Measurements from ENCODE around the gene FUT2.
A peak's percentile ranks its signal among the peaks of the same experiment; 100 is the strongest.

The FUT2 gene

GRCh38 chr19:48720613-48721296 lies 25.0 kb downstream of the FUT2 start:
- peak; percentile 98 for DNase-seq (ENCODE audit: low spot score)
- TF ChIP-seq, protein P1, sequence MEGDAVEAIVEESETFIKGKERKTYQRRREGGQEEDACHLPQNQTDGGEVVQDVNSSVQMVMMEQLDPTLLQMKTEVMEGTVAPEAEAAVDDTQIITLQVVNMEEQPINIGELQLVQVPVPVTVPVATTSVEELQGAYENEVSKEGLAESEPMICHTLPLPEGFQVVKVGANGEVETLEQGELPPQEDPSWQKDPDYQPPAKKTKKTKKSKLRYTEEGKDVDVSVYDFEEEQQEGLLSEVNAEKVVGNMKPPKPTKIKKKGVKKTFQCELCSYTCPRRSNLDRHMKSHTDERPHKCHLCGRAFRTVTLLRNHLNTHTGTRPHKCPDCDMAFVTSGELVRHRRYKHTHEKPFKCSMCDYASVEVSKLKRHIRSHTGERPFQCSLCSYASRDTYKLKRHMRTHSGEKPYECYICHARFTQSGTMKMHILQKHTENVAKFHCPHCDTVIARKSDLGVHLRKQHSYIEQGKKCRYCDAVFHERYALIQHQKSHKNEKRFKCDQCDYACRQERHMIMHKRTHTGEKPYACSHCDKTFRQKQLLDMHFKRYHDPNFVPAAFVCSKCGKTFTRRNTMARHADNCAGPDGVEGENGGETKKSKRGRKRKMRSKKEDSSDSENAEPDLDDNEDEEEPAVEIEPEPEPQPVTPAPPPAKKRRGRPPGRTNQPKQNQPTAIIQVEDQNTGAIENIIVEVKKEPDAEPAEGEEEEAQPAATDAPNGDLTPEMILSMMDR (IDR thresholded peaks at IDR 0.05; ENCODE audit: extremely low read depth, missing control alignments) = no peak

- TF ChIP-seq, protein P1 (IDR thresholded peaks at IDR 0.05; ENCODE audit: extremely low read depth, missing control alignments) = no peak
Observed at GRCh38 chr19:48722196-48722708, 26.5 kb downstream of the FUT2 start.

DNA sequence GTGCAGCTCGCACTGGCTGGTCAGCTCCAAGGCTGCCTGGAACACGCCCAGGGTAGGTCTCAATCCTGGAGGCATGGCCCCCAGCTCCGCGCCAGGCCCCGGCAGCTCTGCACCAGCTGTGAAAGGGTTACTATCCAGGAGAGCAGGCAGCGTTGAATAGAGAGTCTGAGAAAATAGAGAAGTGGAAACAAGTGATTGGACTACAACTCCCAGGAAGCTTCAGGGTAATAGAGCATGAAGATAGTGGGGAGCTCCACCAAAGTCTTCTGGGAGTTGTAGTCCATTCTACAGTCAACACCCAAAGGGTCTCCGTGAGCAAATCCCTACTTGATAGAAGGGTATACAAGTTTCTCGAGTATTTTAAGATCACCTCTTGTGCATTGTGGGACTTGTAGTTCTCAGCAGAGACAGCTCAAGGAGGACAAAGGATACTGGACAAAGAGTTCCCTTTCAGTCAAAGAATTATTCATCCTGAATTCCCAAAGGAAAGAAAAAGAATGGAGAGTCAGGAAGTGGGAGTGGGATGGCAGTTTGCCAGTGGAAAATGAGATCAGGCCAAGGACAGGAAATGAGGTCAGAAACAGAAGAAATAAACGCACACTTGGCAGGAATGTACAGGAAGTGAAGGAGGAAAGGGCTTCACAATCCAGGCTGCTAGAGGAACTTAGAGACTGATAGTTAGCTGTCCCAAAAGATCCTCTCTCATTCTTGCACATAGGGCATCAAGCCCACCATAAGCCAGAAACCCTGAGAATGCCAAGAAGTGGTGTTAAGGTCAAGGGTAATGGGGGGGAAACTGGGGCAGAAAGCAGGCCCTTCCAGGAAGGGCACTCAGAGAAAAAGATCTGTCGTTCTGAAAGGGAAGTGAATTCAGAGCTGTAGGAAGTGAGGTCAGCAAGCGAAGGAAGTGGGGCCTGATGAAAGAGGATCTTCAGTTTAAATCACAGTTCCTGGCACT lies 29.3 kb downstream of the FUT2 start:
- DNase-seq (ENCODE audit: low spot score) = peak; percentile 81
- TF ChIP-seq, protein P1 (IDR thresholded peaks at IDR 0.05; ENCODE audit: extremely low read depth, missing control alignments) = no peak

More at GRCh38 chr19:48722196-48722708, 26.5 kb downstream of the FUT2 start:
- DNase-seq (ENCODE audit: low spot score) = no peak

DNA sequence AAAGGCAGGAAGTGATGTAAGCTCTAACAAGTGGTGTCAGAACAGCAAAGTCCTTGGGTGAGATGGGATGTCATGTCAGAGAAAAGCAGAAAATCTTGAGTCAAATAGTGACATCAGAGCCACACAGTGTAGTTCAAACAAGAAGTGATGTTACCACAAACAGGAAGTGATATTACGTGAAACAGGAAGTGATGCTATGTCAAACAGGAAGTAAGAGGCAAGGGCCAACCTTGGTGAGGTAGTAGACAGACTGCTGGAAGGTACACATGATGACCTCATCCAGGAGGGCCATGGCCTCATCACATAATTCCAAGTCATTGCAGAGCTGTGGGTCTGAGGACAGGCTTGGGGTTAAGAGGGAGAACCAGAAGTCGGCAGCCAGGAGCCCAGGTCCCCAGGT lies 30.8 kb downstream of the FUT2 start:
- TF ChIP-seq, protein P1 (IDR thresholded peaks at IDR 0.05; ENCODE audit: extremely low read depth, missing control alignments) = no peak
- no peak for DNase-seq (ENCODE audit: low spot score)

DNA sequence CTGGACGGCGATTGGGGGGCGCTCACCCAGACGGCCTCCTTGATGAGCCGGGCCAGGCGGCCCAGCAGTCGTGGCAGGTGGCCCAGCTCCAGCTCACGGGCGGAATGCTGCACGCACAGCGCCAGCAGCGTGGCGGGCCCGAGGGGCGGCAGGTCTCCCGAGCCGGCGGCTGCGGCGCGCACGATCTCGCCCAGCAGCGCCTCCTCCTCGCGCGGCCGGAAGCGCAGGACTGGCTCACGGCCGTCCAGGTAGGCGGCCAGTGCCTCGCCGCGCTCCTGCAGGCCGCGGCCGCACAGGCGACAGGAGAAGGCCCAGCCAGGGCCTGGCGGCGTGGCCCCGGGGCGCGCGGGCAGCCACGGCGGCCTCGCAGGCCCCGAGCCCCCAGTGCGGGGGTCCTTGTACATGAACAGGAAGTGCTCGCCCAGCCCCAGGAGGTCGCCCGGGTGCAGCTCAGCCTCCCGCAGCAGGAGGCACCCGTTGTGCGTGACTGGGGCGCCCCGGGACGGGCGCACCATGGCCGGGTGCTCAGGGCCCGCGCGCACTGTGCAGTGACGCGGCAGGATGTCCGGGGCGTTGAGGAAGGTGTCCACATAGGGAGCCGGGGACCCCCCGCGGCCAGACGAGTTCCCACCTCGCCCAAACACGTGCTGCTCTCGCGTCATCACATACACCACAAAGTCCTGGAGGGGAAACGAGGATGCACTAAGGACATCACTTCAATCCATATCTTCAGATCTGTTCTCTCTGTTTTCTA lies 33.3 kb downstream of the FUT2 start:
- TF ChIP-seq, protein P1 (IDR thresholded peaks at IDR 0.05; ENCODE audit: extremely low read depth, missing control alignments) = no peak
- no peak for DNase-seq (ENCODE audit: low spot score)

DNA sequence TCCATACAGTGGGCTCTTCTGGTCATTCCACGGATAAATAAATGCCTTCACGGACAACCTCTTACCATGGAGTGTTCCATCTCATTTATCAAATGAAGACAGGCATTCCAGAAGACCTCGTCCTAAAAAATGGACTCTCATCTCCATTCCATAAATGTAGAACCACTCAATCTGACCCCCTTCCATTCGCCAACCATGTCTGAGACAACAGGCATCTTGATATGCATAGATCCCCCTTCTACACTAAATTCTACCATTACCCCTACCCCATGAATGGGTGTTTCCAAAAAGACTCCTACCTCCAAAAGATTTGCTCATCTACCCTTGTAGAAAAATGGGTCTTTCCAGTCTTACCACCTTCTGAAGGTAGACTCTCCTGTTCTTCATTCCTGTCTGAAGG lies 35.7 kb downstream of the FUT2 start:
- DNase-seq (ENCODE audit: low spot score) = no peak
- TF ChIP-seq, protein P1 (IDR thresholded peaks at IDR 0.05; ENCODE audit: extremely low read depth, missing control alignments) = no peak
